CD4-positive, alpha-beta memory T cell (primary cell): Measurements from ENCODE around the gene PHF13. TPM values are rescaled to one million over a fixed set of nuclear protein-coding genes. Genes with fewer than 3 reads are reported as not detected.

ENCODE experiments used
- CTCF ChIA-PET: fragments of 350-600 bp; sonication (Branson Sonifier 250); formaldehyde crosslinking; loops from one replicate; lab custom pipeline; 2021; ENCODE audit warnings: inconsistent platforms; ENCODE audit not compliant: partially characterized antibody; lab: Charles Lee
- POLR2A ChIA-PET: fragments of 350-600 bp; sonication (Branson Sonifier 250); formaldehyde crosslinking; loops from one replicate; lab custom pipeline; 2021; ENCODE audit not compliant: partially characterized antibody; lab: Charles Lee
- DNase-seq, 5 donors: peaks; one replicate each; pipeline versions ENCODE4 v3.0.0 to v3.0.0-alpha.2; 2020 to 2022; ENCODE audit warnings: mixed read lengths in 1 of 5
- H3K27ac ChIP-seq: one replicate; pipeline ENCODE4 v1.7.0; 2013; ENCODE audit warnings: low read depth, low read length
- H3K27me3 ChIP-seq: 2 replicates; pipeline ENCODE4 v1.7.0; 2013; ENCODE audit warnings: mild to moderate bottlenecking, low read length, moderate library complexity; ENCODE audit not compliant: insufficient read depth
- H3K36me3 ChIP-seq: 2 replicates; pipeline ENCODE4 v1.7.0; 2013; ENCODE audit warnings: mild to moderate bottlenecking, low read length, moderate library complexity; ENCODE audit not compliant: insufficient read depth
- H3K4me1 ChIP-seq: 2 replicates; pipeline ENCODE4 v1.7.0; 2013; ENCODE audit warnings: mild to moderate bottlenecking, low read length, moderate library complexity; ENCODE audit not compliant: insufficient read depth
- H3K4me3 ChIP-seq, 2 donors: one replicate each; pipeline ENCODE4 v1.7.0; 2013; ENCODE audit warnings: low read length in 2 of 2, mild to moderate bottlenecking in 1 of 2
- H3K9me3 ChIP-seq, 2 donors: one replicate each; pipeline ENCODE4 v1.7.0; 2013; ENCODE audit warnings: low read length in 2 of 2, control low read depth in 1 of 2; ENCODE audit not compliant: control insufficient read depth in 1 of 2
- H3K27ac Mint-ChIP-seq, 7 donors: one replicate each; pipeline ENCODE4 v1.8.0; 2020 to 2021; ENCODE audit warnings: mixed read lengths in 7 of 7, mild to moderate bottlenecking in 6 of 7, inconsistent platforms in 3 of 7, moderate library complexity in 3 of 7
- H3K27me3 Mint-ChIP-seq, 2 donors: one replicate each; pipeline ENCODE4 v1.8.0; 2020 to 2021; ENCODE audit warnings: mixed read lengths in 2 of 2
- H3K36me3 Mint-ChIP-seq, 2 donors: one replicate each; pipeline ENCODE4 v1.8.0; 2020 to 2021; ENCODE audit warnings: mixed read lengths in 2 of 2, inconsistent platforms in 1 of 2, mild to moderate bottlenecking in 1 of 2
- H3K4me1 Mint-ChIP-seq, 4 donors: one replicate each; pipeline ENCODE4 v1.8.0; 2020 to 2021; ENCODE audit warnings: mixed read lengths in 4 of 4, mild to moderate bottlenecking in 1 of 4
- H3K4me3 Mint-ChIP-seq, 8 donors: one replicate each; pipeline ENCODE4 v1.8.0; 2020 to 2021; ENCODE audit warnings: mixed read lengths in 8 of 8, mild to moderate bottlenecking in 7 of 8, moderate library complexity in 6 of 8, inconsistent platforms in 3 of 8
- H3K9me3 Mint-ChIP-seq, 8 donors: one replicate each; pipeline ENCODE4 v1.8.0; 2020 to 2021; ENCODE audit warnings: mixed read lengths in 8 of 8, mild to moderate bottlenecking in 5 of 8, inconsistent platforms in 3 of 8, moderate library complexity in 1 of 8
- intact Hi-C: fragments of 100-400 bp; cut with micrococcal nuclease; formaldehyde crosslinking; loops from one replicate; pipeline ENCODE4 v1.15.1; 2023
- polyA plus RNA-seq, 2 donors: library from polyadenylated mRNA; unstranded; fragments of 300-500 nt; fragmentation: Illumina TruSeq; gene quantifications; one replicate each; pipeline ENCODE4 v1.2.3, GENCODE V29; 2021
- total RNA-seq, 2 experiments: library from RNA; stranded (reverse); gene quantifications; one replicate each; pipeline ENCODE4 v1.2.3, GENCODE V29; 2021

The PHF13 gene
- total and polyA plus RNA-seq, 4 experiments from 2014 or later: 2.1 to 14.7 (median 10.0) TPM

- H3K27me3 Mint-ChIP-seq: no peaks in the 10 kb centered on the region
- peaks cover 12 to 30% of the 10 kb centered on the region in 2 donors for H3K36me3 Mint-ChIP-seq
- H3K4me1 ChIP-seq: peaks cover 6% of the 10 kb centered on the region
- intact Hi-C loops: loop anchor here (1.0 to 2.0 kb wide), 5 partner anchors 22 to 223 kb away; partner anchors contain the start of genes NOL9 and THAP3
- POLR2A ChIA-PET: interaction anchor here (1.0 to 1.4 kb wide), 3 partner anchors 44 to 92 kb away, joined by 3 to 4 read pairs (median 4); partner anchors contain the start of genes NOL9 and ZBTB48
- H3K36me3 ChIP-seq: peaks cover 16% of the 10 kb centered on the region
- no peaks in the 10 kb centered on the region for H3K27me3 ChIP-seq
- no peaks in the 10 kb centered on the region for H3K9me3 ChIP-seq
- H3K27ac ChIP-seq: no peak overlapping the region
- peaks cover 0 to 5% (median 3%) of the 10 kb centered on the region in 4 donors for H3K4me1 Mint-ChIP-seq
- no peaks in the 10 kb centered on the region for H3K9me3 Mint-ChIP-seq
- H3K4me3 Mint-ChIP-seq: no peak overlapping the region
- peak in 4 of 5 donors; percentile 53 to 59 (median 56) for DNase-seq
- peak overlapping the region in 2 of 7 donors; percentile 10 to 19 for H3K27ac Mint-ChIP-seq
- CTCF ChIA-PET: interaction anchor here (0.7 to 9.9 kb wide), 35 partner anchors 9 to 400 kb away, joined by 3 to 158 read pairs (median 4); partner anchors contain the start of genes KLHL21, NOL9, PLEKHG5 and TAS1R1
- H3K4me3 ChIP-seq: no peak overlapping the region
Observed at GRCh38 chr1:6646499-6647148, 33.1 kb downstream of the PHF13 start.

- Mint-ChIP-seq H3K4me1 (peaks cover 0 to 5% (median 3%) of the 10 kb centered on the region in 4 donors), H3K27me3 (no peaks in the 10 kb centered on the region), H3K4me3 (no peak overlapping the region), H3K36me3 (peaks cover 10 to 30% of the 10 kb centered on the region in 2 donors), H3K27ac (no peak overlapping the region), H3K9me3 (no peaks in the 10 kb centered on the region)
- no peaks in the 10 kb centered on the region for H3K9me3 ChIP-seq
- CTCF ChIA-PET: interaction anchor here (0.9 to 9.9 kb wide), 4 partner anchors 94 to 226 kb away, joined by 3 to 158 read pairs (median 31); partner anchors contain the start of genes NOL9, PLEKHG5 and TAS1R1
- H3K27me3 ChIP-seq: no peaks in the 10 kb centered on the region
- peaks cover 6% of the 10 kb centered on the region for H3K4me1 ChIP-seq
- intact Hi-C loops: no loop called here
- no peak overlapping the region for H3K4me3 ChIP-seq
- H3K36me3 ChIP-seq: peaks cover 25% of the 10 kb centered on the region
- POLR2A ChIA-PET: interaction anchor here (1.0 kb wide), 1 partner anchor 149 kb away, joined by 3 read pairs; no protein-coding TSS in a partner anchor
- no peak overlapping the region for H3K27ac ChIP-seq
- no peak for DNase-seq
Observed at GRCh38 chr1:6648556-6648955, 35.0 kb downstream of the PHF13 start.

- CTCF ChIA-PET: interaction anchor here (9.9 kb wide), 1 partner anchor 163 kb away, joined by 158 read pairs; the partner anchor contains the start of gene PLEKHG5
- H3K4me1 ChIP-seq: peaks cover 1% of the 10 kb centered on the region
- Mint-ChIP-seq H3K27me3 (no peaks in the 10 kb centered on the region), H3K4me3 (no peak overlapping the region), H3K36me3 (peaks cover 12 to 22% of the 10 kb centered on the region in 2 donors), H3K9me3 (no peaks in the 10 kb centered on the region), H3K27ac (peak overlapping the region in 1 of 7 donors; percentile 59), H3K4me1 (peaks cover 0 to 2% (median under 1%) of the 10 kb centered on the region in 4 donors)
- no peaks in the 10 kb centered on the region for H3K9me3 ChIP-seq
- DNase-seq: no peak
- H3K27ac ChIP-seq: no peak overlapping the region
- no peak overlapping the region for H3K4me3 ChIP-seq
- intact Hi-C loops: no loop called here
- H3K27me3 ChIP-seq: no peaks in the 10 kb centered on the region
- POLR2A ChIA-PET: no interaction called here
- H3K36me3 ChIP-seq: peaks cover 26% of the 10 kb centered on the region
Observed at GRCh38 chr1:6651909-6652308, 38.4 kb downstream of the PHF13 start.

GRCh38 chr1:6652986-6653385 lies 39.5 kb downstream of the PHF13 start:
- intact Hi-C loops: no loop called here
- no peaks in the 10 kb centered on the region for H3K9me3 Mint-ChIP-seq
- no peak overlapping the region for H3K27ac Mint-ChIP-seq
- H3K4me1 Mint-ChIP-seq: peaks cover 0 to 3% (median under 1%) of the 10 kb centered on the region in 4 donors
- H3K27me3 Mint-ChIP-seq: no peaks in the 10 kb centered on the region
- peaks cover 12 to 23% of the 10 kb centered on the region in 2 donors for H3K36me3 Mint-ChIP-seq
- peaks cover 3% of the 10 kb centered on the region for H3K4me1 ChIP-seq
- H3K9me3 ChIP-seq: no peaks in the 10 kb centered on the region
- peaks cover 26% of the 10 kb centered on the region for H3K36me3 ChIP-seq
- CTCF ChIA-PET: interaction anchor here (1.2 kb wide), 1 partner anchor 98 kb away, joined by 4 read pairs; the partner anchor contains the start of genes NOL9 and TAS1R1
- DNase-seq: no peak
- H3K4me3 ChIP-seq: no peak overlapping the region
- no peak overlapping the region for H3K4me3 Mint-ChIP-seq
- no peak overlapping the region for H3K27ac ChIP-seq
- POLR2A ChIA-PET: no interaction called here
- H3K27me3 ChIP-seq: no peaks in the 10 kb centered on the region

- no peak overlapping the region for H3K4me3 Mint-ChIP-seq
- CTCF ChIA-PET: interaction anchor here (1.2 kb wide), 1 partner anchor 99 kb away, joined by 4 read pairs; the partner anchor contains the start of genes NOL9 and TAS1R1
- H3K27me3 Mint-ChIP-seq: no peaks in the 10 kb centered on the region
- peak overlapping the region in 2 of 7 donors; percentile 36 for H3K27ac Mint-ChIP-seq
- no peak overlapping the region for H3K4me3 ChIP-seq
- peaks cover 3% of the 10 kb centered on the region for H3K4me1 ChIP-seq
- no peaks in the 10 kb centered on the region for H3K27me3 ChIP-seq
- H3K27ac ChIP-seq: no peak overlapping the region
- no peaks in the 10 kb centered on the region for H3K9me3 Mint-ChIP-seq
- intact Hi-C loops: no loop called here
- H3K9me3 ChIP-seq: no peaks in the 10 kb centered on the region
- peaks cover 26% of the 10 kb centered on the region for H3K36me3 ChIP-seq
- POLR2A ChIA-PET: interaction anchor here (0.8 kb wide), 1 partner anchor 193 kb away, joined by 3 read pairs; no protein-coding TSS in a partner anchor
- H3K4me1 Mint-ChIP-seq: peaks cover 0 to 3% (median under 1%) of the 10 kb centered on the region in 4 donors
- DNase-seq: no peak
- peaks cover 12 to 24% of the 10 kb centered on the region in 2 donors for H3K36me3 Mint-ChIP-seq
Observed at GRCh38 chr1:6653436-6654290, 40.1 kb downstream of the PHF13 start.

GRCh38 chr1:6657138-6657537 lies 43.6 kb downstream of the PHF13 start:
- ChIA-PET CTCF (interaction anchor here (3.0 kb wide), 1 partner anchor 10 kb away, joined by 10 read pairs; no protein-coding TSS in a partner anchor), POLR2A (no interaction called here)
- Histone ChIP-seq H3K4me1 (peaks cover 3% of the 10 kb centered on the region), H3K27ac (no peak overlapping the region), H3K36me3 (peaks cover 18% of the 10 kb centered on the region), H3K27me3 (no peaks in the 10 kb centered on the region), H3K9me3 (no peaks in the 10 kb centered on the region), H3K4me3 (no peak overlapping the region)
- Mint-ChIP-seq H3K4me1 (peaks cover 2 to 16% (median 4%) of the 10 kb centered on the region in 4 donors), H3K36me3 (peaks cover 12 to 22% of the 10 kb centered on the region in 2 donors), H3K27me3 (no peaks in the 10 kb centered on the region), H3K9me3 (no peaks in the 10 kb centered on the region), H3K27ac (peak overlapping the region in 2 of 7 donors; percentile 29 to 48), H3K4me3 (no peak overlapping the region)
- no peak for DNase-seq
- intact Hi-C loops: no loop called here
